Stimulated activated naive CD4-positive, alpha-beta T cell (primary cell): ENCODE results near the gene FGF1.

Experiments
- DNase-seq, 6 experiments: peaks; one replicate each; lab custom pipeline; 2025; lab: John Stamatoyannopoulos, UW

FGF1 gene

GRCh38 chr5:142685418-142686209, at the start of gene FGF1:
Gene FGF1 (minus strand): TSS chr5:142686090. CDS start chr5:142614127, 71,963 bp downstream.
- DNase-seq: no peak

- no peak for DNase-seq
Measured at GRCh38 chr5:142727735-142728047, 41.8 kb upstream of the FGF1 start.

- DNase-seq: no peak
Measured at GRCh38 chr5:142726188-142726731, 40.4 kb upstream of the FGF1 start.

GRCh38 chr5:142725231-142726187, 39.6 kb upstream of the FGF1 start:
- no peak for DNase-seq

GRCh38 chr5:142724821-142725220, 38.9 kb upstream of the FGF1 start:
- DNase-seq: no peak

- DNase-seq: no peak
Measured at GRCh38 chr5:142722896-142723295, 37.0 kb upstream of the FGF1 start.

GRCh38 chr5:142722146-142722545, 36.3 kb upstream of the FGF1 start:
- DNase-seq: no peak

GRCh38 chr5:142720641-142721271, 34.9 kb upstream of the FGF1 start:
- DNase-seq: no peak

GRCh38 chr5:142719836-142720370, 34.0 kb upstream of the FGF1 start:
- DNase-seq: no peak

- no peak for DNase-seq
Measured at GRCh38 chr5:142717582-142718215, 31.8 kb upstream of the FGF1 start.

GRCh38 chr5:142716963-142717362, 31.1 kb upstream of the FGF1 start:
- peak in 2 of 6 experiments; percentile 9 to 19 for DNase-seq

GRCh38 chr5:142715291-142715690, 29.4 kb upstream of the FGF1 start:
- DNase-seq: no peak

GRCh38 chr5:142713121-142713706, 27.3 kb upstream of the FGF1 start:
- DNase-seq: peak; percentile 62 to 95 (median 85)

- no peak for DNase-seq
Measured at GRCh38 chr5:142703153-142703552, 17.3 kb upstream of the FGF1 start.

- no peak for DNase-seq
Measured at GRCh38 chr5:142701673-142702311, 15.9 kb upstream of the FGF1 start.

- DNase-seq: no peak
Measured at GRCh38 chr5:142700566-142700965, 14.7 kb upstream of the FGF1 start.

GRCh38 chr5:142699184-142699720, 13.4 kb upstream of the FGF1 start:
- DNase-seq: peak; percentile 18 to 83 (median 64)

GRCh38 chr5:142698447-142699183, 12.7 kb upstream of the FGF1 start:
- DNase-seq: no peak
